Activated gamma-delta T cell treated with anti-CD3 and anti-CD28 coated beads, Interleukin-2, amount 50 U/mL, for 16 hours (primary cell): ENCODE data around the gene AFF2.

Source experiments
- DNase-seq: peaks from one replicate; pipeline ENCODE4 v3.0.0-alpha.2; 2020; ENCODE audit warnings: low read depth

AFF2 gene

GRCh38 chrX:149010013-149010852, 509.8 kb downstream of the AFF2 start:
- no peak for DNase-seq

GRCh38 chrX:149010853-149011224, 510.4 kb downstream of the AFF2 start:
- no peak for DNase-seq

GRCh38 chrX:149013081-149013480, 512.7 kb downstream of the AFF2 start:
- no peak for DNase-seq

GRCh38 chrX:149021159-149021558, 520.7 kb downstream of the AFF2 start:
- no peak for DNase-seq

- no peak for DNase-seq
Measured at GRCh38 chrX:149022485-149022884, 522.1 kb downstream of the AFF2 start.

- no peak for DNase-seq
Measured at GRCh38 chrX:149032449-149032848, 532.0 kb downstream of the AFF2 start.

- DNase-seq = no peak
Measured at GRCh38 chrX:149036086-149036485, 535.7 kb downstream of the AFF2 start.

GRCh38 chrX:149037281-149037870, 537.0 kb downstream of the AFF2 start:
- no peak for DNase-seq

- no peak for DNase-seq
Measured at GRCh38 chrX:149039057-149039456, 538.6 kb downstream of the AFF2 start.

- DNase-seq = no peak
Measured at GRCh38 chrX:149040873-149041535, 540.6 kb downstream of the AFF2 start.

GRCh38 chrX:149043401-149043800, 543.0 kb downstream of the AFF2 start:
- DNase-seq = no peak

- no peak for DNase-seq
Measured at GRCh38 chrX:149044471-149044870, 544.1 kb downstream of the AFF2 start.

GRCh38 chrX:149045645-149046210, 545.3 kb downstream of the AFF2 start:
- DNase-seq = no peak
